Measurements from ENCODE around the gene COL23A1.
"Not testable (repeated sequence)": the region's sequence is repeated elsewhere in the genome, so short reads cannot be mapped to it uniquely, and the experiment has no call there.

COL23A1 gene

DNA sequence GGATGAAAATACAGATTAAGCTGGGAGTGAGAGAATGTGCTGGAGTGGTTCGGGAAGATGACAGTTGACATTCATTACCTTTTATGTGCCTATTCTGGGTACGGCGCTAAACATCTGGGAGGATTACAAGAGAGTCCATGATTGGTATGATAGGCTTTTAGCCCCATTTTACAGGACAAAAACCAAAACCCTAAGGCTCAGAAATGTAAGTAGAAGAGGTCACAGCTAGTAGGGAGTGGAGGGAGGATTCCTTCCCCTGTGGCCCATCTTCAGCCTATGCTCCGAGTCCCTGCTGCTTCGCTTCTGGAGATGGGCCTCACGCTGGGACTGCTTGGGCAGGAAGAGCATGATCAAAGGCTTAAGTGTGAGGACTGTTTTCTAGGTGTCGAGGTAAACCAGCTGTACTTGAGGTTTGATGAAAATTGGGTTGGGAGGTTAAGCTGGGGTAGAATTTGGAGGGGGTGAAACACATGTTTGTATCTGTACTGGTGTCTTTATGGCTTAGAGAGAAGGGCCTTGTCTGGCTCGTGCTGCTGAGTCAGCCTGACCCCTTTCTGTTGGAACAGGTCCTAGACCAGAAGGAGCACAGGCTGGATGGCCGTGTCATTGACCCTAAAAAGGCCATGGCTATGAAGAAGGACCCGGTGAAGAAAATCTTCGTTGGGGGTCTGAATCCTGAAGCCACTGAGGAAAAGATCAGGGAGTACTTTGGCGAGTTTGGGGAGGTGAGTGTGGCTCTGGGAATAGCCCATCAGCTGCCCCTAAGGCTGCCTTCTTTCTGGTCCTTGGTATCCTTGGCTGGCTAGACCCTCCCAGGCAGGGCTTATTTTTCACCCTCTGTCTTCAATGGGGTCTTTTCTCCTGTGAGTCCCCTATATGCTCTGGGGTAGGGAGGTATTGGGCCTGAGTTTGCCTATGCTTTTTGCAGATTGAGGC is 383.8 kb downstream of the COL23A1 start:
- DNase-seq (ENCODE audit: low spot score): no peak

DNA sequence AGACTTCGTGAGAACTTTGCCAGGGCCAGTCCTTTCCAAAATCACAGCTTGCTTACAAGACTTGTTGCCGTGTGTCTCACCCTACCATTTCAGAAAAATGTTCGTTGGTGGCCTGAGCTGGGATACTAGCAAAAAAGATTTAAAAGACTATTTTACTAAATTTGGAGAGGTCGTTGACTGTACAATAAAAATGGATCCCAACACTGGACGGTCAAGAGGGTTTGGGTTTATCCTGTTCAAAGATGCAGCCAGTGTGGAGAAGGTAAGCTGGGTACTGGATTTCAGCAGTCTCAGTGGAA is 384.5 kb downstream of the COL23A1 start:
- no peak for DNase-seq (ENCODE audit: low spot score)

DNA sequence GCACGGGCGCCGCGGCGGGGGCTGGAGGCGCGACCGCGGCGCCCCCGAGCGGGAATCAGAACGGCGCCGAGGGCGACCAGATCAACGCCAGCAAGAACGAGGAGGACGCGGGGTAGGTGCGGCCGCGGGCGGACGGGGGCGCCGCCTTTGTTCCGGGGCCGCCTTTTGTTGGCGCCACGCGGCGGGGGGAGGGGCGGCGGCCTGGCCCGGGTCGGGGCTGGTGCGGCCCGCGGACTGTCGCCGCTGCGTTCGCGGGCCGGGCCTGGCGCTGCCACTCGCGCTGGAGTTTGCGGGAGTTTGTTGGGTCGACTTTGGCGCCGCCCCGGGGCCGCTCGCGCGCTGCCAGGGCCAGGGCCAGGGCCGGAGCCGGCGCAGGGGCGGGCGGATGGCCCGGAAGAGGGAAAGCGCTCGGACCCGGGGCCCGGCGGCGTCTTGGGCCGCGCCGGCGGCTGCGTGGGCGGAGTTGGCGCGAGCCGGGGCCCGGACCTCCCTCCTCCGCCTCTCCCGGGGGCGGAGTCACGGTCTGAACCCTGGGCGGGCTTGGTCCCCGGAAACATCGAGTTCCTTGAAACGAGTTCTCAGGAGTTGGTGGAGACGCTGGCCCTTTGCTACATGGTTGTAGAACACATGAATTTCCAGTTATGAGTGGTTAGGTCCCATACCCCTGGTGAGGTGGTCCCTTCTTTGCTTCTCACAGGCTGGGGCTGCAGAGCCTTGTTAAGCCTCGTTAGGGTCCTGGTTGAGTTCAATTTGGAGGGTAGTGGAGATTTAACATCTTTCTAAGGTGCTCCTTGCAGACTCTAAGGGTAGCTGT is 385.1 kb downstream of the COL23A1 start:
- peak; percentile 85 for DNase-seq (ENCODE audit: low spot score)

DNA sequence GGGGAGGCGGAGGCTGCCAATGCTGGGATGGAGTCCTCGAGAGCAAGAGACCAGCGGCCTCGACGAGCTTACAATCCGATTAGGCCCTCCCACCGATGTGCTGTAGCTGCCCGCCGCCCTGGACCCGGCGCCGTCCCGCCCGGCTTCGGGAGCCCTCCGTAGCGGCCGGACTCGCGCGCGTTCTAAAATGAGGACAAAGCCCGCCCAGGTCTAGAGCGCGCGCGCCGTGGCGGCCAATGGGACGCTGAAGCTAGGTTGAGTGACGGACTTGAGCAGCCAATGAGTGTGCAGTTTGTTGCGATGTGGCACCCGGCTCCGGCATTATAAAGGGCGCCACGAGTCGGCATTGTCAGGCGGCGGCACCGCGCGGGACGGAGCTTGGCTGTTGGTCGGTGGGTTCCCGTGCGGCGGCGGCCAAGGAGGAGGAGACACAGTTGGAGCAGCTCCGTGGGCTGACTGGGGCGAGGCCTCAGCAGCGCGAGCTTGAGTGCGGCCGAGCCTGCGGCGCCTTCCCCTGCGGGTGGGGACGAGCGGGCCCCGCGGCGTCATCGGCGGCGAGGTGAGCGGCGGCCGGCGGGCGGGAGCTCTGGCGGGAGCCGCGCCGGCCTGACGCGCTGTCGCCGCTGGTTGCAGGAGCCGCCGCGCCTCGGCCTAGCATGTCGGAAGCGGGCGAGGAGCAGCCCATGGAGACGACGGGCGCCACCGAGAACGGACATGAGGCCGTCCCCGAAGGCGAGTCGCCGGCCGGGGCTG is 385.8 kb downstream of the COL23A1 start, which contains the start of gene HNRNPAB:
Gene HNRNPAB, plus strand, starts transcription at position 352 of the 753 bp plus-strand sequence. Its CDS starts 305 bp downstream, at position 657.
- DNase-seq (ENCODE audit: low spot score): peak; percentile 96

DNA sequence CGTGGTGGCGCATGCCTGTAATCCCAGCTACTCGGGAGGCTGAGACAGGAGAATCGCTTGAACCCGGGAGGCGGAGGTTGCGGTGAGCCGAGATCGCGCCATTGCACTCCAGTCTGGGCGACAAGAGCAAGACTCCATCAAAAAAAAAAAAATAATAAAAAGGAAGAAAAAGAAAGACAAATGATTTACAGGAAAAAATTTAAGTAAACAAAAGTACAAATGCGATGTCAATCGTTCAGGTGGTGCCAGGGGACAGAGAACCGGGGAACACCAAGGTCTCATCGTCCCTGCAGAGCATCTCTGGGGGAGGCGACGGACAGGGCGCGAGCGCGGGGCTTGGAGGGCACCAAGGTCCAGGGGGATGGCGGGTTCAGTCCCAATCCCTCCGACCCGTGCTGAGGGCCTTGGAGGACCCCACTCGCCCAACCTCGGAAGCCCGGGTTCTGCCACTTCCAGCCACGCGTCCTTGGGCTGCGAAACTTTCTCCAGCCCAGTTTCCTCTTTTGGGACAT is 386.5 kb downstream of the COL23A1 start:
- DNase-seq (ENCODE audit: low spot score): no peak

DNA sequence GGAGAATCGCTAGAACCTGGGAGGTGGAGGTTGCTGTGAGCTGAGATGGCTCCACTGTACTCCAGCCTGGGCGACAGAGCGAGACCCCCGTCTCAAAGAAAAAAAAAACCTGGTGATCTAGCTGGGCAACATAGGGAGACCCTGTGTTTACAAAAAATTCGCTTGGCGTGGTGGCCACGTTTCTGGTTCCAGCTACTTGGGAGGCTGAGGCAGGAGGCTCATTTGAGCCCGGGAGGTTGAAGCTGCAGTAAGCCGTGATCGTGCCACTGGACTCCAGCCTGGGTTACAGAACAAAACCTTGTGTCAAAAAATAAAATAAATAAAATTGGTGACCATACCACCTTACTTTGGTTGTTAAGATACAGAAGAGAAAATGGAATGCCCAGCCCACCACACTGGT is 387.7 kb downstream of the COL23A1 start:
- no peak for DNase-seq (ENCODE audit: low spot score)

DNA sequence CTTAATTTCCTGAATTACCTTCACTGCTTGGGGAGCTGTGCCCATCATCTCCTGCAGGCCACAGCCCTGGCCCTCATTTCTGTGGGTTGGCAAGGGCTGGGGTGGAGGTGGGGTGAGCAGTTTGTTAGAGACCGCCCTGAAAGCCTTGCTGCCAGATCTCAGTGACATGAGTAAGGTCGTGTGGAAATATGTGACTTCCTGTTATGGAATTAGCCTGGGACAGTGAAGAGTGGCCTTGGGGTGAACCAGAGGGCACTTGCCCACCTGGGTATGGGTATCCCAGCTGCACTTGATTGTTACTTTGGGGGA is 388.3 kb downstream of the COL23A1 start:
- DNase-seq (ENCODE audit: low spot score): no peak

DNA sequence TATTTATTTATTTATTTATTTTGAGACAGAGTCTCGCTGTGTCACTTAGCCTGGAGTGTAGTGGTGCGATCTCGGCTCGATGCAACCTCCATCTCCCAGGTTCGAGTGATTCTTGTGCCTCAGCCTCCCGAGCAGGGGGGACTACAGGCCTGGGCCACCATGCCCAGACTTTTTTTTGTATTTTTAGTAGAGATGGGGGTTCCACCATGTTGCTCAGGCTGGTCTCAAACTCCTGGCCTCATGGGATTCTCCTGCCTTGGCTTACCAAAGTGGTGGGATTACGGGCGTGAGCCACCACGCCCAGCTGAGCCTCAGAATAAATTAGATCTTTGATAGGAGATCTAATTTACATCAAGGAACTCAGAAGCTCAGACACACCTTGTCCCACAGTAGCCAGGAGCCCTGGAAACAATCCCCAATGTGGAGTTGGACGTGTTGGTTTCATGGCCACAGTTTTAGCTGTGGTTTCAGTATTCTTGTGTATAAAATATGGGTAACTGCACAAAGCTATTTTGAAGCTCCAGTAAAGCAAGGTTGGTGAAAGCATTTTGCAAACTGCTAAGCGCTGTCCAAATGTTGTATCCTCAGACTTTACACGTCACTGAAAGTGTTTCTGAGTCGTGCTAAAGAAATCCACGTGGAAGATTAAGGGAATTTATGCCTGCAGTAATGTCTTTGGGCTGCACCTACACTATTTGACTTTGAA is 388.8 kb downstream of the COL23A1 start:
- peak; percentile 27 for DNase-seq (ENCODE audit: low spot score)

DNA sequence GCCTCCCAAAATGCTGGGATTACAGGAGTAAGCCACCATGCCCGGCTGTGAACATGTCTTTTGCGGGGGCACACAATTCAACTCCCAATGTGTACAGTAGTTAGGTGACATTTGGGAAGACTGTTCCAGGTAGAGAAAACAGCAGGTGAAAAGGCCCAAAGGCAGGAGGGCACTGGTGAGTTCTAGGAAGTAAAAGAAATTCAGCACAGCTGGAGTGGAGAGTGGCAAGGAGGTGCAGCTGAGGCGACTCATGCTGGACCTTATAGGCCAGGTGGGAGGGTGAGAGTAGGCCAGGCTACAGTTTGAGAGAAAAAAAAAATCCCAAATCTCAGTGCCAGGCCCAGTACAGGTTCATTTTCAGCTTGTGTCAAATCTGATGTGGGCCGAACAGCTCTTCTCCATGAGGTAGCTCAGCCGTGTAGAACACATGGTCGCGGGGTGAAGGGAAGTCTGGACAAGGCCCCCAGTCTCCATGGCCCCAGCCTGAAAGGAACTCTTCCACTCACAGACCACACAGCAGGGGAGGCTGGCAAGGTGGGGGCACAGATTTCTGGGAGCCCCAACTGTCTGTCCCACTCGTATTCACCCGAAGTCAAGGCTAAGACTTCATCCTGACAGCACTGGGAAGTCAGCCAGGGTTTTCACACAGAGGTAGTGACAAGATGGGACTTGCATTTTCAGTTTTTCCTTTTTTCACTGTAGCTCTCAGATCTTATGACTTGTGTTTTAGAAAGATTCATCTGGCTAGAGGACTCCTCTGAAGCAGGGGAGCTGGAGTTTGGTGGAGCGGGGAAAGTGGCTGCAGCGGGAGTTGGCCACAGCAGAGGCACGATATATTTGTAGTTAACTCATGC is 390.4 kb downstream of the COL23A1 start:
- DNase-seq (ENCODE audit: low spot score): no peak

DNA sequence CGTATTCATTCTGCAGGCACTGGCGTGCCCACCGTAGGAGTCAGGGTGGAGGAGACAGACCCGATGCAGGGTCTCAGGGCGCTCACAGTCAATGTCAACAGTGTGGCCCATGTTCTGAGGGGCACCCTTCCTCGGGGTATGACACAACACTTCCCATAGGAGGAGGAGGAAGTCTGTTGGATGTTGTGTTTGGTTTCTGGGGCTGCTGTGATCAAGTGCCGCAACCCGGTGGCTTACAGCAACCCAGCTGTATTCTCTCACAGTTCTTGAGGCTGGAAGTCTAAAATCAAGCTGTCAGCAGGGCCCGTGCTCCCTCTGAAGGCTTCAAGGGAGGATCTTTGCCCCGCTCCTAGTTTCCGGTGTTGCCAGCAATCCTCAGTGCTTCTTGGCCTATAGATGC is 391.5 kb downstream of the COL23A1 start:
- no peak for DNase-seq (ENCODE audit: low spot score)

DNA sequence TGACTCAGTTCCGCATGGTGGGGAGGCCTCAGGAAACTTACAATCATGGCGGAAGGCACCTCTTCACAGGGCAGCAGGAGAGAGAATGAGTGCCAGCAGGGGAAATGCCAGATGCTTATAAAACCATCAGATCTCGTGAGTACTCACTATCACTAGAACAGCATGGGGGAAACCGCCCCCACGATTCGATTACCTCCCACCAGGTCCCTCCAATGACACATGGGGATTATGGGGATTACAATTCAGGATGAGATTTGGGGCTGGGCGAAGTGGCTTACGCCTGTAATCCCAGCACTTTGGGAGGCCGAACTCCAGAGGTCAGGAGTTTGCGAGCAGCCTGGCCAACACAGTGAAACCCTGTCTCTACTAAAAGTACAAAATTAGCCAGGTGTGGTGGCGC is 392.0 kb downstream of the COL23A1 start:
- DNase-seq (ENCODE audit: low spot score): not testable (repeated sequence)

DNA sequence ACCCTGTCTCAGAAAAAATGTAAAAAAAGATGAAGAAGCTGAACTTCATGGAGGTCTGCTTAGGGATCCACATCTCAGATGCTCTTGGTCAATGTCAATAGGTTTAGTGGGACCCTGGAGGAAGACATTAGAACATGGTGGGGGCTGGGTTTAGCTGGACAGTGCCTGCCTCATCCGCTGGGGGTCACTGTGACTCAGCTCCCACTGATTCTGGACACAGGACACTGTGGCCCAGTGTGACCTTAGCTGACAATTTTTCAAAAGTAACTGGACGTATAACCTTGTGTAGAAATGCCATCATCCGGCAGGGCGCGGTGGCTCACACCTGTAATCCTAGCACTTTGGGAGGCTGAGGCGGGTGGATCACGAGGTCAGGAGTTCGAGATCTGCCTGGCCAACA is 393.2 kb downstream of the COL23A1 start:
- no peak for DNase-seq (ENCODE audit: low spot score)

DNA sequence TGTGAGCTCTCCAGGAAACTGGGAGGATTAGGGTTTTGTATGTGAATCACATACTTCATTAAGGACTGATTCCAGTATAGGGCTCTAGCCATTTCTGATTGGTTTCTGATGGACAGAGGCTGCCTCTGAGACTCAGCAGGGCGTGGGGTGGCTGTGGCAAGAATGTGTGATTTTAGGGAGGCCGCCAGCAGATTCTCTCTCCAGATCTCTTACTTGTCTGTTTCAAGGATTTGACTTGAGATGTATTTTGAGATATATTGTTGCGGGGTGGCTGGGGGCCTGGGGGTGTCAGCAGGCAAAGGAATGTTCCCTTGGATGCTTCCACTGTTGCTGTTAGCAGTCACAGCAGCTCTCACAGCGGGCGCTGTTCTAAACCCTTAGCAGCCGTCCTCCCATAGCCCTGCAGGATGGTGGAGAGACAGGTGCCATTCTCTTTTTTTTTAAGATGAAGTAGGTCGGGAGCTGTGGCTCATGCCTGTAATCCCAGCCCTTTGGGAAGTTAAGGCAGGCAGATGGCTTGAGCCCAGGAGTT is 393.8 kb downstream of the COL23A1 start:
- no peak for DNase-seq (ENCODE audit: low spot score)

DNA sequence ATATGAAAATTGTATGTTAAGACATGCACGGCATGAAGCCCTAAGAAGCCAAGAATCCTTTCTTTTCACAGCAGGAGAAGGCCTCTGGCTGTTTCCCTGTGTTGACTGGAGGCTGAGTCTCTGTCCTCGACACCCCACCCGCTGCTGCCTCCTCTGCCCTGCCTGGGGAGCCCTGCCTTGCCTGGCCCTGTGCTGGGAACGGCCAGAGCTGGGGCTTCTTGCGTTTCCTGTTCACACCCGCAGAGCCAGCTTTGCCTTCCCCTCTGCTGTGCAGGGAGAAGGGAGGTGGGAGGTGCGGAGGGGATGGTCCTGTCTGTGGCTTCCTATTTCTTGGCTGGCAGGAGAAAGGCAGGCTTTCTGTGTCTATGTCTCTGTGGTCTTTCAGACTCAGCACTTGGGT is 396.2 kb downstream of the COL23A1 start:
- no peak for DNase-seq (ENCODE audit: low spot score)

DNA sequence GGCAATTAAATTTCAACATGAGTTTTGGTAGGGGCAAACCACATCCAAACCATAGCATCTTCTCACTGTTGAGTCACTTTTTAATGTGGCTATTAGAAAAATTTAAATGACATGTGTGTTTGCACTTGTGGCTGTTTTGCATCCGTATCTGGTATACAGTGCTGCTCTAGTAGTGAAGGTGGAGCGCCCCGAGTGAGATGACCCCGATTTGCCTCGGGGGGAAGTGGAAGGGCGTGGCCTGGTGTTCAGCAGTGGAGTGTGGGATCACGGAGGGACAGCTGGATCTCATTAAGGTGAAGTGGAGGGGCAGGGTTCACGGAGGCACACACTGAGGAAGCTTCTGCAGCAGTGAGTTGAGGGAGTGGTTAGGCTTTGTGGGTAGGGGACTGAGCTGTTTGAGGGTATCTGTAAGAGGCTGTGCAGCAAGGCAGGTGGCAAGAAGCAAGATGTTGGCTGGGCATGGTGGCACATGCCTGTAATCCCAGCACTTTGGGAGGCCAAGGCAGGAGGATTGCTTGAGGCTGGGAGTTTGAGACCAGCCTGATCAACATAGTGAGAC is 396.9 kb downstream of the COL23A1 start:
- no peak for DNase-seq (ENCODE audit: low spot score)

DNA sequence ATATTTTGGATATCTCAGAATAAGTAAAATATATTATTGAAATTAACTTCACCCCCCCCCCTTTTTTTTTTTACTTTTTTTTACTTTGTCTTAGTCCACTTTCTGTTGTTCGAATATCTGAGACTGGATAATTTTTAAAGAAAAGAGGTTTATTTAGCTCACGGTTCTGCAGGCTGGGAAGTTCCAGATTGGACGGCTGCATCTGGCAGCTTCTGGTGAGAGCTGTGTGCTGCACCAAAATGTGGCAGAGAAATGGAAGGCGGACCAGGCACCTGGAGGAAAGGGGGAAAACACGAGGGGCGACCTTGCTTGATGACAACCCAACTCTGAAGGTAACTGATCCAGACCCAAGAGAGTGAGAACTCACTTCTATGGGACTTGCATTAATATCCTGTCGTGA is 397.4 kb downstream of the COL23A1 start:
- DNase-seq (ENCODE audit: low spot score): no peak

DNA sequence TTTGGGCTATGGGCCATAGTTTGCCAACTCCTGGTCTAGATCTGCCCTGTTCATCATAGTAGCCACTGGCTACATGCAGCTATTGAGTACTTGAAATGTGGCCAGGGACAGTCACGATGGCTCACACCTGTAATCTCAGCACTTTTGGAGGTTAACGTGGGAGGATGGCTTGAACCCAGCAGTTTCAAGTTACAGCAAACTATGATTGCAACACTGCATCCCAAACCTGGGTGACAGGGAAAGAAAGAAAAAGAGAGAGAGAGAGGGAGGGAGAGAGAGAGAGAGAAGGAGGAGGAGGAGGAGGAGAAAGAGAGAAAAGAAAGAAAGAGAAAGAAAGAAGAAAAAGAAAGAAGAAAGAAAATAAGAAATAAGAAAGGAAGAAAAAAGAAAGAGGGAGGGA is 397.9 kb downstream of the COL23A1 start:
- DNase-seq (ENCODE audit: low spot score): no peak

DNA sequence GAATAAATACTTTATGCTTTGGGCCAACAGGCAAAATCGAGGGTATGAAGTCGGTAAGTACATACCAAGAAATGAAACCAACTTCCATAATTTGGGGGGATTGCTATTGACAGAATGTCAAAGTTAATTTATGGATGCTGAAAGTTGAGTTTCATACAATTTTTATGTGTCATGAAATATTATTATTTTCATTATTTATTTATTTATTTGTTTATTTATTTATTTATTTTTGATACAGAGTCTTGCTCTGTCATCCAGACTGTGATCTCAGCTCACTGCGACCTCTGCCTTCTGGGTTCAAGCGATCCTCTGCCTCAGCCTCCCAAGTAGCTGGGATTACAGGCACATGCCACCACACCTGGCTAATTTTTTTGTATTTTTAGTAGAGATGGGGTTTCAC is 398.5 kb downstream of the COL23A1 start:
- no peak for DNase-seq (ENCODE audit: low spot score)

DNA sequence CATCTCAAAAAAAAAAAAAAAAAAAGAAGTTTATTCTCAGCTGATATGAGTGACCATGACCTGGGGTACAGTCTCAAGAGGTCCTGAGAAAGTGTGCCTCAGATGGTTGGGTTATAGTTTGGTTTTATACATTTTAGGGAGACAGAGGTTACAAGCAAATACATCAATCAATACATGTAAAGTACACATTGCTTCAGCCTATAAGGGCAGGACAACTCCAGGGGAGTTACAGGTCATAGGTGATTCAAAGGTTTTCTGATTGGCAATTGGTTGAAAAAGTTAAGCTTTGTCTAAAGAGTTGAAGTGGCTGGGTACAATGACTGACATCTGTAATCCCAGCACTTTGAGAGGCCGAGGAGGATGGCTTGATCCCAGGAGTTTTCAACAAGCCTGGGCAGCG is 400.8 kb downstream of the COL23A1 start:
- no peak for DNase-seq (ENCODE audit: low spot score)

All from kidney tubule cell (primary cell).